Sigmoid colon (tissue), 7 donors: Measurements from ENCODE around the gene XDH. TPM values are rescaled to one million over a fixed set of nuclear protein-coding genes. Genes with fewer than 3 reads are reported as not detected.

Source experiments
- DNase-seq: peaks from one replicate; pipeline ENCODE4 v3.0.0-alpha.2; 2019
- H3K27ac ChIP-seq, 4 donors: fragments of 200-600 bp; sonication (generic); one replicate each; pipeline ENCODE4 v1.5.1; 2016 to 2019; ENCODE audit warnings: mild to moderate bottlenecking in 1 of 4
- H3K27me3 ChIP-seq, 3 donors: fragments of 200-600 bp; sonication (generic); one replicate each; pipeline ENCODE4 v1.5.1; 2019; ENCODE audit warnings: mild to moderate bottlenecking in 1 of 3
- H3K36me3 ChIP-seq, 4 donors: fragments of 200-600 bp; sonication (generic); one replicate each; pipeline ENCODE4 v1.5.1; 2016 to 2019
- H3K4me1 ChIP-seq, 4 donors: fragments of 200-600 bp; sonication (generic); one replicate each; pipeline ENCODE4 v1.5.1; 2017 to 2019
- H3K4me3 ChIP-seq, 4 donors: fragments of 200-600 bp; sonication (generic); one replicate each; pipeline ENCODE4 v1.5.1; 2017 to 2019; ENCODE audit warnings: mild to moderate bottlenecking in 2 of 4, moderate library complexity in 1 of 4
- H3K9me3 ChIP-seq, 4 donors: fragments of 200-600 bp in 3 of 4; sonication (generic) in 3 of 4; one replicate each; pipeline versions ENCODE4 v1.5.1 to v1.6.1; 2013 to 2019
- CTCF ChIP-seq, 4 experiments: fragments of 450-650 bp in 3 of 4; fragments of 200-600 bp in 1 of 4; IDR thresholded peaks; one replicate each; pipeline ENCODE4 v1.5.1; 2016 to 2019; ENCODE audit warnings: antibody characterized with exemption in 4 of 4, mild to moderate bottlenecking in 3 of 4, moderate library complexity in 2 of 4
- EP300 ChIP-seq, 4 donors: sonication (generic); formaldehyde crosslinking; IDR thresholded peaks; one replicate each; pipeline ENCODE4 v1.6.1; 2017; ENCODE audit warnings: antibody characterized with exemption in 4 of 4
- POLR2A ChIP-seq, 2 donors: fragments of 450-650 bp; IDR thresholded peaks; one replicate each; pipeline ENCODE4 v1.6.1; 2016; ENCODE audit warnings: antibody characterized with exemption in 2 of 2, mild to moderate bottlenecking in 2 of 2, moderate library complexity in 2 of 2
- POLR2AphosphoS5 ChIP-seq, 4 donors: sonication (generic); formaldehyde crosslinking; IDR thresholded peaks; one replicate each; pipeline ENCODE4 v1.6.1; 2017; ENCODE audit warnings: antibody characterized with exemption in 4 of 4
- WGBS, 2 donors: extraction: QIAGEN DNeasy Blood & Tissue Kit; methylation state at CpG; one replicate each; pipeline ENCODE4 v1.1.7; 2013; 5-methylcytosine and 5-hydroxymethylcytosine counted together
- intact Hi-C: fragments of 100-400 bp; cut with DNase I; formaldehyde crosslinking; loops from one replicate; pipeline ENCODE4 v1.15.1; 2023
- polyA plus RNA-seq, 3 donors: library from polyadenylated mRNA; stranded (reverse); fragments of 200-250 nt; gene quantifications; one replicate each; pipeline ENCODE4 v1.2.3, GENCODE V29; 2013
- total RNA-seq, 4 donors: library from RNA; depleted of rRNA; stranded (reverse); fragments of >200 nt; gene quantifications; one replicate each; pipeline ENCODE4 v1.1.0, GENCODE V29; 2016
- donor health status: healthy with polysubstance abuse.
- donor health status: Bipolar disorder and iron deficiency.
- donor health status: healthy.

Gene XDH
- total and polyA plus RNA-seq, 7 donors, result 0.71 to 30.1 (median 10.7) TPM; not detected in 3

GRCh38 chr2:31420936-31421335 is 6.4 kb upstream of the XDH start:
- Histone ChIP-seq H3K4me1 (no peaks in the 10 kb centered on the region), H3K4me3 (no peak overlapping the region), H3K27me3 (no peaks in the 10 kb centered on the region), H3K36me3 (no peaks in the 10 kb centered on the region), H3K9me3 (peaks cover 0 to 16% (median 0%) of the 10 kb centered on the region in 4 donors), H3K27ac (no peak overlapping the region)
- no peak for DNase-seq
- intact Hi-C loops, result no loop called here
- WGBS, 2 donors, result 83 to 87% methylated on average over 1 of the region's 1 CpG
- TF ChIP-seq CTCF (IDR thresholded peaks at IDR 0.05) (no peak), POLR2AphosphoS5 (IDR thresholded peaks at IDR 0.05) (no peak), POLR2A (IDR thresholded peaks at IDR 0.05) (no peak), EP300 (IDR thresholded peaks at IDR 0.05) (no peak)

GRCh38 chr2:31419386-31419785 is 4.8 kb upstream of the XDH start:
- intact Hi-C loops, result no loop called here
- DNase-seq, result no peak
- TF ChIP-seq POLR2A (IDR thresholded peaks at IDR 0.05) (no peak), EP300 (IDR thresholded peaks at IDR 0.05) (no peak), CTCF (IDR thresholded peaks at IDR 0.05) (no peak), POLR2AphosphoS5 (IDR thresholded peaks at IDR 0.05) (no peak)
- H3K4me3 ChIP-seq, result no peak overlapping the region
- no peaks in the 10 kb centered on the region for H3K4me1 ChIP-seq
- no peaks in the 10 kb centered on the region for H3K27me3 ChIP-seq
- H3K9me3 ChIP-seq, result peaks cover 0 to 16% (median 0%) of the 10 kb centered on the region in 4 donors
- no peak overlapping the region for H3K27ac ChIP-seq
- H3K36me3 ChIP-seq, result no peaks in the 10 kb centered on the region

DNA sequence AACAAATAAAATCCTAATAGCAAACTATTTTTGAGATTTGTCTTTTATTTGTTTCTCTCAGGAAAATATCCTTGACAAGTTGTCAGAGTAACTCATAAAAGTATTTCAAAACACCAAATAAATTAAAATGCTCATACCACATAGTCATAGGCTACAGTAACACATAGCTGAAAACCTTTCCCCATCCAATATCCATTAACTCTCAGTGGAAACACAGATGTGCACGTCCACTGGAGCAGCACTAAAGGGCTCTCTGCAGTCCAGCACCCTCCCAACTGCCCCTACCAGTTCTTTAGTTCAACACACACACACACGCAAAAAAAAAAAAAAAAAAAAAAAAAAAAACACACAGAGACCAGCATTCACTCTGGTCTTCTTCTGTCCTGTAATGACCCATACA is 879 bp upstream of the XDH start:
- no peaks in the 10 kb centered on the region for H3K36me3 ChIP-seq
- H3K9me3 ChIP-seq, result peaks cover 0 to 16% (median 0%) of the 10 kb centered on the region in 4 donors
- no peak for TF ChIP-seq POLR2AphosphoS5 (IDR thresholded peaks at IDR 0.05)
- TF ChIP-seq EP300 (IDR thresholded peaks at IDR 0.05), result no peak
- TF ChIP-seq POLR2A (IDR thresholded peaks at IDR 0.05), result no peak
- TF ChIP-seq CTCF (IDR thresholded peaks at IDR 0.05), result no peak
- WGBS, 2 donors, result 22 to 68% methylated on average over 2 of the region's 2 CpGs
- intact Hi-C loops, result no loop called here
- no peaks in the 10 kb centered on the region for H3K4me1 ChIP-seq
- H3K4me3 ChIP-seq, result no peak overlapping the region
- H3K27me3 ChIP-seq, result no peaks in the 10 kb centered on the region
- DNase-seq, result no peak
- no peak overlapping the region for H3K27ac ChIP-seq

DNA sequence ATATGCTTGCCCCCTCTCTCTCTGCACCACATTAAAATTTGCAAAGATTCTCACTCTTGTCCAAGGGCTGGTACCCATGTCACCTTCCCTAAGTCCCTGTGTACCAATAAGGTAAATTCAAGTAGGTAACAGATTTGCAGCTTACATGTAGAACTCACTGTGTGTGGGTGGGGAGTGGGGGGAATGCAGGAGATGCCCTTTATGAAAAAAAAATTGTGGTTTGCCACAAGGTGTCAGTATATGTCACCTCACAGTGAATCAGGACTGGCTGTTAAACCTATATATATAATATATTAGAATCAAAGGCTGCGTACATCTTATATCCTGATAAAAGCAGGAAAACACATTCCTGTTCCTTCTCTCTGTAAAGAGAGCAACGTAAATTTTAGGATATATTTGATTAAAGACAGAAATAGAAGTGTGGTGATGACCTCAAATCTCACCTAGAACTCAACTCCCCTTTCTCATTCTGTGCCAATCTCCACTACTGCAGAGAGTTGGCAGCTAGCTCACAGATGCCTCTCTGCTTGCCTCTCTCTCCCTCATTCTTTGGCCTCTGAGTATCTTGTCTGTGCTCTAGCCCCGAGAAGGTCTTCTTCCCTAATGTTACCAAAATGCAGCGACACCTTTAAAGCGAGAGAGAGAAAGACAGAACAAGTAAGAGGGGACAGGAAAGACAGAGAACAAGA is 536 bp downstream of the XDH start:
- no peaks in the 10 kb centered on the region for H3K36me3 ChIP-seq
- no peaks in the 10 kb centered on the region for H3K27me3 ChIP-seq
- peaks cover 0 to 7% (median 0%) of the 10 kb centered on the region in 4 donors for H3K9me3 ChIP-seq
- DNase-seq, result no peak
- WGBS, 2 donors, result 9 to 60% methylated on average over 5 of the region's 5 CpGs
- TF ChIP-seq EP300 (IDR thresholded peaks at IDR 0.05) (no peak), POLR2AphosphoS5 (IDR thresholded peaks at IDR 0.05) (no peak), POLR2A (IDR thresholded peaks at IDR 0.05) (no peak), CTCF (IDR thresholded peaks at IDR 0.05) (no peak)
- H3K4me3 ChIP-seq, result no peak overlapping the region
- H3K4me1 ChIP-seq, result no peaks in the 10 kb centered on the region
- no peak overlapping the region for H3K27ac ChIP-seq
- intact Hi-C loops, result no loop called here

DNA sequence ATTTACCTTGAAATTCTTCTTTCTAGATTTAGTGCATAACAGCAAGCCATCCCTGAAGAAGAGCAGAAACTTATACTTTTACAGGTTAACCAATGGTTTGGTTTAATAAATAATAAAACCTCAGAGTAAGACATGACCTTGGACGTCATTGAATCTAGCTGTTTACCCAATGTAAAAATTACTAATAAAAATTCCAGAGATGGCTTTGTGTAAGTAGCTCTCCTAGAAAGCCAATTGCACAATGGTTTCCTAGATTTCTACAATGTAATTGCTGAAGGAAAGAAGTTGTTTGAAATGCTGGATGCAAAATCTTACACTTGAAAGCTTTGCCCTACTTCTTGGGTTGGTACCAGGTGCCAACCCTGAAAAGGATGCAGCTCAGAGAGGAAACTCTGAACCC is 1.5 kb downstream of the XDH start:
- H3K36me3 ChIP-seq, result no peaks in the 10 kb centered on the region
- intact Hi-C loops, result no loop called here
- H3K4me1 ChIP-seq, result no peaks in the 10 kb centered on the region
- H3K27me3 ChIP-seq, result no peaks in the 10 kb centered on the region
- H3K4me3 ChIP-seq, result no peak overlapping the region
- WGBS, 2 donors, result 49 to 58% methylated on average over 1 of the region's 1 CpG
- no peaks in the 10 kb centered on the region for H3K9me3 ChIP-seq
- TF ChIP-seq POLR2A (IDR thresholded peaks at IDR 0.05) (no peak), POLR2AphosphoS5 (IDR thresholded peaks at IDR 0.05) (no peak), EP300 (IDR thresholded peaks at IDR 0.05) (no peak), CTCF (IDR thresholded peaks at IDR 0.05) (no peak)
- no peak overlapping the region for H3K27ac ChIP-seq
- DNase-seq, result no peak
